ENCODE measurements around the gene CRY1. TPM values are rescaled to one million over a fixed set of nuclear protein-coding genes. Genes with fewer than 3 reads are reported as not detected.

CRY1 gene
- 0.17 TPM for polyA plus RNA-seq (2012; ENCODE audit: low read depth, missing spikeins)

- DNase-seq (ENCODE audit: insufficient read length, low spot score) (peak; percentile 48), FAIRE-seq (no peak)
- TF ChIP-seq PAX5 (IDR thresholded peaks at IDR 0.05; ENCODE audit: insufficient read depth, low read length, severe bottlenecking) (no peak), SPI1 (IDR thresholded peaks at IDR 0.05; ENCODE audit: low read depth, low read length) (no peak), POLR2A (IDR thresholded peaks at IDR 0.05; ENCODE audit: low read depth, low read length) (no peak), POLR2AphosphoS5 (IDR thresholded peaks at IDR 0.05; ENCODE audit: low read depth, low read length) (no peak)
These were observed at the start of gene CRY1 for GRCh38 chr12:107093417-107094182. TSS of gene CRY1 (minus strand) at chr12:107093549. CDS start at chr12:107092961, 588 bp downstream.

GRCh38 chr12:107139787-107140186 is 46.4 kb upstream of the CRY1 start:
- no peak for DNase-seq (ENCODE audit: insufficient read length, low spot score)
- FAIRE-seq = no peak
- TF ChIP-seq PAX5 (IDR thresholded peaks at IDR 0.05; ENCODE audit: insufficient read depth, low read length, severe bottlenecking) = no peak
- TF ChIP-seq POU2F2 (IDR thresholded peaks at IDR 0.05; ENCODE audit: low read depth, low read length) = no peak
- TF ChIP-seq SPI1 (IDR thresholded peaks at IDR 0.05; ENCODE audit: low read depth, low read length) = no peak
- no peak for TF ChIP-seq POLR2AphosphoS5 (IDR thresholded peaks at IDR 0.05; ENCODE audit: low read depth, low read length)
- no peak for TF ChIP-seq TAF1 (IDR thresholded peaks at IDR 0.05; ENCODE audit: low read depth, low read length)
- TF ChIP-seq POLR2A (IDR thresholded peaks at IDR 0.05; ENCODE audit: low read depth, low read length) = no peak

GRCh38 chr12:107138990-107139389 is 45.6 kb upstream of the CRY1 start:
- TF ChIP-seq POLR2AphosphoS5 (IDR thresholded peaks at IDR 0.05; ENCODE audit: low read depth, low read length) (no peak), POU2F2 (IDR thresholded peaks at IDR 0.05; ENCODE audit: low read depth, low read length) (no peak), TAF1 (IDR thresholded peaks at IDR 0.05; ENCODE audit: low read depth, low read length) (no peak), SPI1 (IDR thresholded peaks at IDR 0.05; ENCODE audit: low read depth, low read length) (no peak), POLR2A (IDR thresholded peaks at IDR 0.05; ENCODE audit: low read depth, low read length) (no peak)

GRCh38 chr12:107135177-107135576 is 41.8 kb upstream of the CRY1 start:
- FAIRE-seq (no peak), DNase-seq (ENCODE audit: insufficient read length, low spot score) (no peak)
- no peak for TF ChIP-seq POLR2AphosphoS5 (IDR thresholded peaks at IDR 0.05; ENCODE audit: low read depth, low read length)
- TF ChIP-seq SPI1 (IDR thresholded peaks at IDR 0.05; ENCODE audit: low read depth, low read length) = no peak
- no peak for TF ChIP-seq POLR2A (IDR thresholded peaks at IDR 0.05; ENCODE audit: low read depth, low read length)
- no peak for TF ChIP-seq PAX5 (IDR thresholded peaks at IDR 0.05; ENCODE audit: insufficient read depth, low read length, severe bottlenecking)
- no peak for TF ChIP-seq TAF1 (IDR thresholded peaks at IDR 0.05; ENCODE audit: low read depth, low read length)
- no peak for TF ChIP-seq POU2F2 (IDR thresholded peaks at IDR 0.05; ENCODE audit: low read depth, low read length)

More at GRCh38 chr12:107138990-107139389, 45.6 kb upstream of the CRY1 start:
- no peak for DNase-seq (ENCODE audit: insufficient read length, low spot score)
- no peak for FAIRE-seq

- no peak for DNase-seq (ENCODE audit: insufficient read length, low spot score)
- FAIRE-seq = no peak
- TF ChIP-seq POLR2AphosphoS5 (IDR thresholded peaks at IDR 0.05; ENCODE audit: low read depth, low read length) = no peak
- no peak for TF ChIP-seq SPI1 (IDR thresholded peaks at IDR 0.05; ENCODE audit: low read depth, low read length)
- TF ChIP-seq POU2F2 (IDR thresholded peaks at IDR 0.05; ENCODE audit: low read depth, low read length) = no peak
- TF ChIP-seq PAX5 (IDR thresholded peaks at IDR 0.05; ENCODE audit: insufficient read depth, low read length, severe bottlenecking) = no peak
- no peak for TF ChIP-seq POLR2A (IDR thresholded peaks at IDR 0.05; ENCODE audit: low read depth, low read length)
- no peak for TF ChIP-seq TAF1 (IDR thresholded peaks at IDR 0.05; ENCODE audit: low read depth, low read length)
These were observed 41.2 kb upstream of the CRY1 start for GRCh38 chr12:107134558-107134957.

GRCh38 chr12:107133462-107133861 is 40.1 kb upstream of the CRY1 start:
- no peak for FAIRE-seq
- no peak for DNase-seq (ENCODE audit: insufficient read length, low spot score)
- TF ChIP-seq TAF1 (IDR thresholded peaks at IDR 0.05; ENCODE audit: low read depth, low read length) = no peak
- TF ChIP-seq SPI1 (IDR thresholded peaks at IDR 0.05; ENCODE audit: low read depth, low read length) = no peak
- TF ChIP-seq PAX5 (IDR thresholded peaks at IDR 0.05; ENCODE audit: insufficient read depth, low read length, severe bottlenecking) = no peak
- no peak for TF ChIP-seq POU2F2 (IDR thresholded peaks at IDR 0.05; ENCODE audit: low read depth, low read length)
- TF ChIP-seq POLR2A (IDR thresholded peaks at IDR 0.05; ENCODE audit: low read depth, low read length) = no peak
- no peak for TF ChIP-seq POLR2AphosphoS5 (IDR thresholded peaks at IDR 0.05; ENCODE audit: low read depth, low read length)

GRCh38 chr12:107131832-107132616 is 38.7 kb upstream of the CRY1 start:
- peak; percentile 63 for FAIRE-seq
- TF ChIP-seq TAF1 (IDR thresholded peaks at IDR 0.05; ENCODE audit: low read depth, low read length) = no peak
- TF ChIP-seq POLR2AphosphoS5 (IDR thresholded peaks at IDR 0.05; ENCODE audit: low read depth, low read length) = no peak
- TF ChIP-seq SPI1 (IDR thresholded peaks at IDR 0.05; ENCODE audit: low read depth, low read length) = no peak
- no peak for TF ChIP-seq PAX5 (IDR thresholded peaks at IDR 0.05; ENCODE audit: insufficient read depth, low read length, severe bottlenecking)
- TF ChIP-seq POU2F2 (IDR thresholded peaks at IDR 0.05; ENCODE audit: low read depth, low read length) = no peak
- TF ChIP-seq POLR2A (IDR thresholded peaks at IDR 0.05; ENCODE audit: low read depth, low read length) = no peak
- DNase-seq (ENCODE audit: insufficient read length, low spot score) = peak; percentile 11

- TF ChIP-seq POU2F2 (IDR thresholded peaks at IDR 0.05; ENCODE audit: low read depth, low read length) (no peak), PAX5 (IDR thresholded peaks at IDR 0.05; ENCODE audit: insufficient read depth, low read length, severe bottlenecking) (no peak), SPI1 (IDR thresholded peaks at IDR 0.05; ENCODE audit: low read depth, low read length) (no peak), POLR2A (IDR thresholded peaks at IDR 0.05; ENCODE audit: low read depth, low read length) (no peak), TAF1 (IDR thresholded peaks at IDR 0.05; ENCODE audit: low read depth, low read length) (no peak), POLR2AphosphoS5 (IDR thresholded peaks at IDR 0.05; ENCODE audit: low read depth, low read length) (no peak)
- no peak for DNase-seq (ENCODE audit: insufficient read length, low spot score)
- no peak for FAIRE-seq
These were observed 37.7 kb upstream of the CRY1 start for GRCh38 chr12:107130830-107131611.
